NT2/D1 (cell line): ENCODE measurements around the gene GNAI3.

Source experiments
- SUZ12 ChIP-seq: IDR thresholded peaks from 2 replicates; pipeline ENCODE4 v1.6.1; 2011; ENCODE audit not compliant: insufficient read length, insufficient read depth; ENCODE audit errors: extremely low read depth
- YY1 ChIP-seq: IDR thresholded peaks from 2 replicates; pipeline ENCODE4 v1.6.1; 2011; ENCODE audit not compliant: insufficient read length, insufficient read depth
- ZNF274 ChIP-seq: IDR thresholded peaks from 2 replicates; pipeline ENCODE4 v1.6.1; 2011; ENCODE audit warnings: mild to moderate bottlenecking, low read depth, low read length

DNA sequence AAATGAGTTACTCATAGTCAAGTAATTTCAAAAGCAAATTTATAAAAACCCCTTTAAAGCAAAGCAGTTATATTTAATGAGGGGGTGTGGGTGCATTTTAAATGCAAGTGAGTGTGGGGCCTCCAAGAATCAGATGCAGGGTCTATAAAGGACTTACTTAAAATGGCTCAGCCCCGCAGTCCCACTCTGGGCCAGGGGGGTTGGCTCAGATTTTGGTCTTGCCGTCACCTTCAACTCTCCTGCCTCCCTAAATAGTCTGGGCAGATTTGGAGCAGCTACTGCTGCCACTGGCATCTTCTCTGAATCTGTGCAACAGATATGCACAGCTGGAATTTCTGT is 87.4 kb downstream of the GNAI3 start:
- TF ChIP-seq SUZ12 (no peak), YY1 (no peak), ZNF274 (no peak)
